HG03378 (cell line): ENCODE data around the gene GPR179.

Experiments used
- ATAC-seq: cut with Tn5 transposase; IDR thresholded peaks from one replicate; pipeline ENCODE4 v1.9.1; 2021; ENCODE audit warnings: mild to moderate bottlenecking, moderate library complexity; ENCODE audit not compliant: unreplicated experiment

The GPR179 gene

GRCh38 chr17:38343608-38344419 lies at the start of gene GPR179:
Gene GPR179, minus strand, starts transcription at chr17:38343956. Its CDS starts 167 bp downstream, at chr17:38343789.
- no peak for ATAC-seq

GRCh38 chr17:38379448-38379847 lies 35.7 kb upstream of the GPR179 start:
- ATAC-seq: no peak

- no peak for ATAC-seq
Measured at GRCh38 chr17:38369124-38369886, 25.5 kb upstream of the GPR179 start.

GRCh38 chr17:38364741-38365140 lies 21.0 kb upstream of the GPR179 start:
- no peak for ATAC-seq

GRCh38 chr17:38363016-38363415 lies 19.3 kb upstream of the GPR179 start:
- ATAC-seq: no peak

- no peak for ATAC-seq
Measured at GRCh38 chr17:38361694-38362465, 18.1 kb upstream of the GPR179 start.

- no peak for ATAC-seq
Measured at GRCh38 chr17:38358586-38359513, 15.1 kb upstream of the GPR179 start.

GRCh38 chr17:38357486-38358123 lies 13.8 kb upstream of the GPR179 start:
- ATAC-seq: no peak

GRCh38 chr17:38355251-38355650 lies 11.5 kb upstream of the GPR179 start:
- ATAC-seq: no peak

- no peak for ATAC-seq
Measured at GRCh38 chr17:38354466-38354865, 10.7 kb upstream of the GPR179 start.

GRCh38 chr17:38353668-38354067 lies 9.9 kb upstream of the GPR179 start:
- ATAC-seq: no peak

- no peak for ATAC-seq
Measured at GRCh38 chr17:38353086-38353604, 9.4 kb upstream of the GPR179 start.

- no peak for ATAC-seq
Measured at GRCh38 chr17:38352245-38353085, 8.7 kb upstream of the GPR179 start.

GRCh38 chr17:38351412-38352222 lies 7.9 kb upstream of the GPR179 start, which contains the start of gene SOCS7:
Gene SOCS7, plus strand, starts transcription at chr17:38351844. Its CDS starts 209 bp downstream, at chr17:38352053.
- peak; percentile 61 for ATAC-seq

- ATAC-seq: no peak
Measured at GRCh38 chr17:38350035-38350434, 6.3 kb upstream of the GPR179 start.

- ATAC-seq: no peak
Measured at GRCh38 chr17:38349097-38349730, 5.5 kb upstream of the GPR179 start.

- ATAC-seq: no peak
Measured at GRCh38 chr17:38345743-38346142, 2.0 kb upstream of the GPR179 start.
